OCI-LY7 (cell line): Measurements from ENCODE around the gene TMSB15C.

Source experiments
- EZH2phosphoT487 ChIP-seq: fragments of 200-600 bp; sonication (generic); IDR thresholded peaks from 2 replicates; pipeline ENCODE4 v1.6.1; 2018; ENCODE audit warnings: low read depth, borderline replicate concordance, mild to moderate bottlenecking, mixed run types, antibody characterized with exemption, low read length, moderate library complexity, mixed read lengths
- TF ChIP-seq, protein P1 (sequence below): fragments of 200-600 bp; sonication (generic); conservative IDR thresholded peaks from 2 replicates; pipeline ENCODE4 v1.5.1; 2014; ENCODE audit warnings: mild to moderate bottlenecking, antibody characterized with exemption, low read length, moderate library complexity, mixed read lengths

DNA sequence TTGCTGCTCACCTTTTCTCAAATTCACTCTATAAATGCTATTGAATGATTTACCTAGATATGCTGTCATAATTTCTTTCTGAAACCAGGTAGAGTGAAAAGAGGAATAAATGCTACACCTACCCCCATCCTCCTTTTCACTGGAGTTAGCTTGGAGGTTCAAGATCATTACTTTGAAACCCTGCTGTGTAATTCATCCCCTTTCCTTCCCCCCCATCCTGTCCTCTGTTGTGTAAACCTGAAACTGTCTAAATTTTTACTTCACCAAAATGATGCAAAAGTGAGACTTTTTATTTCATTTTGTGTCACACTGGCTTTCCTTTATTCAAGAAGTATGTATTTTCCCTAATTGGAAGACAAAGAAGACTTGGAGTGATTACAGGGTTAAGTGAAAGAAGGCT is 41.7 kb upstream of the TMSB15C start:
- TF ChIP-seq EZH2phosphoT487: no peak
- TF ChIP-seq, protein P1, sequence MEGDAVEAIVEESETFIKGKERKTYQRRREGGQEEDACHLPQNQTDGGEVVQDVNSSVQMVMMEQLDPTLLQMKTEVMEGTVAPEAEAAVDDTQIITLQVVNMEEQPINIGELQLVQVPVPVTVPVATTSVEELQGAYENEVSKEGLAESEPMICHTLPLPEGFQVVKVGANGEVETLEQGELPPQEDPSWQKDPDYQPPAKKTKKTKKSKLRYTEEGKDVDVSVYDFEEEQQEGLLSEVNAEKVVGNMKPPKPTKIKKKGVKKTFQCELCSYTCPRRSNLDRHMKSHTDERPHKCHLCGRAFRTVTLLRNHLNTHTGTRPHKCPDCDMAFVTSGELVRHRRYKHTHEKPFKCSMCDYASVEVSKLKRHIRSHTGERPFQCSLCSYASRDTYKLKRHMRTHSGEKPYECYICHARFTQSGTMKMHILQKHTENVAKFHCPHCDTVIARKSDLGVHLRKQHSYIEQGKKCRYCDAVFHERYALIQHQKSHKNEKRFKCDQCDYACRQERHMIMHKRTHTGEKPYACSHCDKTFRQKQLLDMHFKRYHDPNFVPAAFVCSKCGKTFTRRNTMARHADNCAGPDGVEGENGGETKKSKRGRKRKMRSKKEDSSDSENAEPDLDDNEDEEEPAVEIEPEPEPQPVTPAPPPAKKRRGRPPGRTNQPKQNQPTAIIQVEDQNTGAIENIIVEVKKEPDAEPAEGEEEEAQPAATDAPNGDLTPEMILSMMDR: no peak
